ENCODE measurements around the gene C1orf226. TPM values are rescaled to one million over a fixed set of nuclear protein-coding genes. Genes with fewer than 3 reads are reported as not detected.

The C1orf226 gene
- total and polyA plus RNA-seq, 10 of the 15 experiments (the other 5 are each of a cell fraction or from before 2014, with no cell fraction given), result not detected

DNA sequence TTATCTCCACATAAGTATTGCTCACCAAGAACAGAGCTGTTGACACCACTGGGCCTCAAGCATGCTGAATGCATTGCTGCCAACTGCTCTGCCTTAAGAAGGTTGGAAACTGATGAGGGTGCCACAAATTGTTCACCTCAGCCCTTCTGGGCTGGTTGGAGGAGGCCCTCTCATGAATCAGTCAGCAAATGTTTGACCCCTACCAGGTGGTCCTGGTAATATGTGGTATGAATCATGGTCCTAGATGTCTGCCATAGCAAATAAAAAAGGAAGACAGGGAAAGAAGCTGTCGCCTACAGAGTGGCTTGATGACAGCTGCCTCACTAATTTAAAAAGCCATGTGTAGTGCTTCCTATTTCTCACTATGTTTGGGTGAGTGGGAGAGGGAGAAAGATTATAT lies 17.0 kb upstream of the C1orf226 start (continued):
- TF ChIP-seq SUPT20H (IDR thresholded peaks at IDR 0.05; ENCODE audit: borderline replicate concordance, control insufficient read depth, low read depth, low read length) (no peak), JUNB (IDR thresholded peaks at IDR 0.05) (no peak), SREBF2 (IDR thresholded peaks at IDR 0.05; ENCODE audit: low read length) (no peak), BACH1 (IDR thresholded peaks at IDR 0.05; ENCODE audit: borderline replicate concordance) (no peak)
- TF ChIP-seq, protein P1, sequence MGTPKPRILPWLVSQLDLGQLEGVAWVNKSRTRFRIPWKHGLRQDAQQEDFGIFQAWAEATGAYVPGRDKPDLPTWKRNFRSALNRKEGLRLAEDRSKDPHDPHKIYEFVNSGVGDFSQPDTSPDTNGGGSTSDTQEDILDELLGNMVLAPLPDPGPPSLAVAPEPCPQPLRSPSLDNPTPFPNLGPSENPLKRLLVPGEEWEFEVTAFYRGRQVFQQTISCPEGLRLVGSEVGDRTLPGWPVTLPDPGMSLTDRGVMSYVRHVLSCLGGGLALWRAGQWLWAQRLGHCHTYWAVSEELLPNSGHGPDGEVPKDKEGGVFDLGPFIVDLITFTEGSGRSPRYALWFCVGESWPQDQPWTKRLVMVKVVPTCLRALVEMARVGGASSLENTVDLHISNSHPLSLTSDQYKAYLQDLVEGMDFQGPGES (IDR thresholded peaks at IDR 0.05), result no peak

DNA sequence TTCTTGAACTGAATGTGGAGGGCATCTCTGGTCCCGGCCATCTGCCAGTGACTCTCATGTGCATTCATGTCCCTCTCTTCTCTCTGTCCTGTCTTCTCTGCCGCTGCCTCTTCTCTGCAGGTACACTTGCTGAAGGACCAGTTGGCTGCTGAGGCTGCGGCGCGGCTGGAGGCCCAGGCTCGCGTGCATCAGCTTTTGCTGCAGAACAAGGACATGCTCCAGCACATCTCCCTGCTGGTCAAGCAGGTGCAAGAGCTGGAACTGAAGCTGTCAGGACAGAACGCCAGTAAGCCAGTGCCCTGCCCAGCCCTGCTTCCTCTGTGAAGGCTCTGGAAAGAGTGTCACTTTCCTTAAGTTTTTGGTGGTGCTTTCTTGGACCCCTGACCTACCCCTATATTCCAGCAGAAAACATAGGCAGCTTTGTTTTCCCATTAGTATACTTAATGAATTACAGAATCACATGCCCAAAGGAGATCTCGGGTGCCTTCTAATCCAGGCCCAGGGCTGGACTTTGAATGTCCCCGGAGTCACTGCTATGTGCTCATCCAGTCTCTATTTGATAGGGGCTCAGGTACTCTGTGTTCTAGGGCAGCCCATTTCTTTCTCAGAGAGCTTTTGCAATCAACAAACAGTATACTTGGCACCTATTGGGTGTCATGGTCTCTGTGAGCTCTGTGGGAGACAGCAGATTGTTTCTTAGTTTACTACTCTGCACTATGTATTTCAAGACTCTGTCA lies 16.1 kb upstream of the C1orf226 start:
- Histone ChIP-seq H3K4me1 (ENCODE audit: control insufficient read depth, insufficient read depth, low read length) (peaks cover 10% of the 10 kb centered on the region), H3K27ac (ENCODE audit: control insufficient read depth, insufficient read depth) (no peak overlapping the region), H3K4me2 (ENCODE audit: control insufficient read depth, insufficient read depth) (no peak overlapping the region), H3K79me2 (ENCODE audit: control insufficient read depth, insufficient read depth, low read length) (no peaks in the 10 kb centered on the region), H3K36me3 (ENCODE audit: control insufficient read depth in 2 of 2, insufficient read depth in 2 of 2, low read length in 1 of 2) (no peaks in the 10 kb centered on the region), H3K9me3 (replicated peaks; ENCODE audit: control insufficient read depth, insufficient read depth, low read length) (no peaks in the 10 kb centered on the region), H2AFZ (ENCODE audit: control insufficient read depth, low read depth, low read length) (no peak overlapping the region), H3K4me3 (no peak overlapping the region), H3K9ac (ENCODE audit: control insufficient read depth, insufficient read depth, low read length) (no peak overlapping the region), H3K27me3 (replicated peaks in 1 of 2; ENCODE audit: control insufficient read depth in 2 of 2, insufficient read depth in 2 of 2, low read length in 1 of 2) (no peaks in the 10 kb centered on the region), H4K20me1 (ENCODE audit: control insufficient read depth, insufficient read depth) (no peaks in the 10 kb centered on the region)
- ChIA-PET RAD21 (ENCODE audit: unreplicated experiment) (interaction anchor here (1.9 kb wide), 1 partner anchor 8 kb away, joined by 5 read pairs; no protein-coding TSS in a partner anchor), SMC1A (ENCODE audit: uncharacterized antibody, unreplicated experiment) (interaction anchor here (0.6 to 1.4 kb wide), 3 partner anchors 11 to 26 kb away, joined by 3 read pairs; partner anchors contain the start of gene SPATA46), POLR2A (no interaction called here), CTCF (interaction anchor here (0.5 to 8.0 kb wide), 6 partner anchors 8 to 488 kb away, joined by 3 to 104 read pairs (median 4); partner anchors contain the start of gene SPATA46)
- intact Hi-C loops (cut with micrococcal nuclease; ENCODE audit: unreplicated experiment) (no loop called here), in situ Hi-C loops (cut with MboI) (no loop called here)
- ATAC-seq, result no peak
- no peak for FAIRE-seq
- DNase-seq (ENCODE audit: low read depth, low spot score), result no peak
- 61% methylated on average over 10 of the region's 10 CpGs for WGBS (ENCODE audit: insufficient coverage, insufficient replicate concordance, low lambda C conversion rate, missing lambda C conversion rate)
- BruUV-seq (replicated peaks), result no TSS peak
- TF ChIP-seq CUX1 (IDR thresholded peaks at IDR 0.05; ENCODE audit: insufficient replicate concordance, low read depth, low read length), result no peak
- TF ChIP-seq STAT3 (IDR thresholded peaks at IDR 0.05; ENCODE audit: low read depth, low read length), result no peak
- TF ChIP-seq NFXL1 (IDR thresholded peaks at IDR 0.05; ENCODE audit: borderline replicate concordance), result no peak
- TF ChIP-seq GATAD2B (conservative IDR thresholded peaks at IDR 0.05; ENCODE audit: low read depth), result no peak
- TF ChIP-seq PAX8 (IDR thresholded peaks at IDR 0.05), result no peak
- no peak for TF ChIP-seq IKZF1 (conservative IDR thresholded peaks at IDR 0.05)
- TF ChIP-seq CEBPB (IDR thresholded peaks at IDR 0.05; ENCODE audit: borderline replicate concordance in 1 of 2, low read depth in 2 of 2, low read length in 2 of 2), result no peak
- TF ChIP-seq ATF2 (IDR thresholded peaks at IDR 0.05; ENCODE audit: low read length), result no peak
- TF ChIP-seq FOXM1 (IDR thresholded peaks at IDR 0.05; ENCODE audit: low read depth, low read length), result no peak
- no peak for TF ChIP-seq EZH2 (IDR thresholded peaks at IDR 0.05; ENCODE audit: borderline replicate concordance, control insufficient read depth, low read depth, low read length)
